GM19193 (cell line): ENCODE measurements around the gene KIAA0930.

ENCODE experiments used
- POLR2A ChIP-seq: IDR thresholded peaks from 4 replicates; pipeline ENCODE4 v1.6.1; 2011; ENCODE audit not compliant: insufficient read depth, insufficient read length; ENCODE audit errors: extremely low read depth

Gene KIAA0930

GRCh38 chr22:45233386-45233785, 7.3 kb downstream of the KIAA0930 start:
- no peak for TF ChIP-seq POLR2A

- no peak for TF ChIP-seq POLR2A
Measured at GRCh38 chr22:45231293-45231692, 9.4 kb downstream of the KIAA0930 start.

- TF ChIP-seq POLR2A: no peak
Measured at GRCh38 chr22:45230026-45230721, 10.5 kb downstream of the KIAA0930 start.

- TF ChIP-seq POLR2A: no peak
Measured at GRCh38 chr22:45229181-45229580, 11.5 kb downstream of the KIAA0930 start.

GRCh38 chr22:45228401-45228754, 12.3 kb downstream of the KIAA0930 start:
- no peak for TF ChIP-seq POLR2A

- no peak for TF ChIP-seq POLR2A
Measured at GRCh38 chr22:45227645-45228400, 12.9 kb downstream of the KIAA0930 start.

GRCh38 chr22:45226503-45227186, 14.0 kb downstream of the KIAA0930 start:
- TF ChIP-seq POLR2A: no peak

- no peak for TF ChIP-seq POLR2A
Measured at GRCh38 chr22:45225732-45226502, 14.8 kb downstream of the KIAA0930 start.

GRCh38 chr22:45224988-45225731, 15.5 kb downstream of the KIAA0930 start:
- no peak for TF ChIP-seq POLR2A

GRCh38 chr22:45224331-45224730, 16.4 kb downstream of the KIAA0930 start:
- no peak for TF ChIP-seq POLR2A

- TF ChIP-seq POLR2A: no peak
Measured at GRCh38 chr22:45223304-45224117, 17.2 kb downstream of the KIAA0930 start.

- TF ChIP-seq POLR2A: no peak
Measured at GRCh38 chr22:45221201-45221600, 19.5 kb downstream of the KIAA0930 start.

GRCh38 chr22:45218976-45219375, 21.7 kb downstream of the KIAA0930 start:
- no peak for TF ChIP-seq POLR2A
